HepG2 (cell line): ENCODE measurements around the gene ACTL8.

ENCODE experiments used
- AKNA ChIP-seq: sonication (generic); formaldehyde crosslinking; IDR thresholded peaks from 2 replicates; pipeline ENCODE4 v1.4.0; 2020; ENCODE audit warnings: missing genetic modification reagents, borderline replicate concordance
- ESRRA ChIP-seq: sonication (generic); formaldehyde crosslinking; IDR thresholded peaks from 2 replicates; pipeline ENCODE4 v1.5.1; 2020; ENCODE audit warnings: mild to moderate bottlenecking, low read depth, missing genetic modification reagents
- EZH2 ChIP-seq: conservative IDR thresholded peaks from 2 replicates; pipeline ENCODE4 v1.6.1; 2012; ENCODE audit warnings: mild to moderate bottlenecking, low read depth, low read length, moderate library complexity
- ZFAT ChIP-seq: sonication (generic); formaldehyde crosslinking; conservative IDR thresholded peaks from 2 replicates; pipeline ENCODE4 v1.8.1; 2023; ENCODE audit warnings: missing genetic modification reagents, inconsistent platforms

GRCh38 chr1:17764591-17764990 lies 9.5 kb downstream of the ACTL8 start:
- TF ChIP-seq AKNA (CRISPR knock-in tag): no peak
- TF ChIP-seq ESRRA (CRISPR knock-in tag): no peak
- no peak for TF ChIP-seq ZFAT
- no peak for TF ChIP-seq EZH2
